HFF-Myc (cell line): ENCODE results near the gene ANTXRL.
"Not testable (repeated sequence)": the region's sequence is repeated elsewhere in the genome, so short reads cannot be mapped to it uniquely, and the experiment has no call there.

Experiments
- DNase-seq: peaks from one replicate; pipeline ENCODE4 v3.0.0-alpha.2; 2011; ENCODE audit warnings: low read depth; ENCODE audit errors: extremely low read depth
- H3K4me3 ChIP-seq: replicated peaks from 2 replicates; pipeline ENCODE4 v1.5.1; 2011; ENCODE audit warnings: low read depth, mild to moderate bottlenecking, control low read depth, low read length
- CTCF ChIP-seq: IDR thresholded peaks from 2 replicates; pipeline ENCODE4 v1.5.1; 2012; ENCODE audit warnings: mild to moderate bottlenecking, low read depth, low read length, control low read depth; ENCODE audit errors: missing control alignments

ANTXRL gene

GRCh38 chr10:46251857-46252847, 34.6 kb upstream of the ANTXRL start:
- H3K4me3 ChIP-seq, result no peak overlapping the region
- DNase-seq, result no peak
- TF ChIP-seq CTCF, result no peak

- DNase-seq, result no peak
- no peak overlapping the region for H3K4me3 ChIP-seq
- TF ChIP-seq CTCF, result no peak
Observed at GRCh38 chr10:46253076-46254006, 33.5 kb upstream of the ANTXRL start.

GRCh38 chr10:46254007-46254383, 32.8 kb upstream of the ANTXRL start:
- no peak for DNase-seq
- no peak for TF ChIP-seq CTCF

GRCh38 chr10:46254467-46254866, 32.3 kb upstream of the ANTXRL start:
- no peak for DNase-seq
- no peak for TF ChIP-seq CTCF
- H3K4me3 ChIP-seq, result no peak overlapping the region

More at GRCh38 chr10:46254007-46254383, 32.8 kb upstream of the ANTXRL start:
- H3K4me3 ChIP-seq, result no peak overlapping the region

GRCh38 chr10:46255210-46255609, 31.6 kb upstream of the ANTXRL start:
- DNase-seq, H3K4me3 ChIP-seq: not testable (repeated sequence)

- no peak overlapping the region for H3K4me3 ChIP-seq
- TF ChIP-seq CTCF, result peak; percentile 46
- no peak for DNase-seq
Observed at GRCh38 chr10:46255801-46256747, 30.7 kb upstream of the ANTXRL start.
